AG10803 (cell line): ENCODE data around the gene CAMK2G.
"Not testable (repeated sequence)": the region's sequence is repeated elsewhere in the genome, so short reads cannot be mapped to it uniquely, and the experiment has no call there.

Experiments
- DNase-seq: peaks from one replicate; pipeline ENCODE4 v3.0.0; 2010; ENCODE audit warnings: low read depth
- H3K4me3 ChIP-seq: 2 replicates; pipeline ENCODE4 v1.5.1; 2011; ENCODE audit warnings: mild to moderate bottlenecking, low read length, control low read depth
- CTCF ChIP-seq: conservative IDR thresholded peaks from 2 replicates; pipeline ENCODE4 v1.5.1; 2011; ENCODE audit warnings: mild to moderate bottlenecking, low read length, control low read depth, inconsistent platforms

Gene CAMK2G

DNA sequence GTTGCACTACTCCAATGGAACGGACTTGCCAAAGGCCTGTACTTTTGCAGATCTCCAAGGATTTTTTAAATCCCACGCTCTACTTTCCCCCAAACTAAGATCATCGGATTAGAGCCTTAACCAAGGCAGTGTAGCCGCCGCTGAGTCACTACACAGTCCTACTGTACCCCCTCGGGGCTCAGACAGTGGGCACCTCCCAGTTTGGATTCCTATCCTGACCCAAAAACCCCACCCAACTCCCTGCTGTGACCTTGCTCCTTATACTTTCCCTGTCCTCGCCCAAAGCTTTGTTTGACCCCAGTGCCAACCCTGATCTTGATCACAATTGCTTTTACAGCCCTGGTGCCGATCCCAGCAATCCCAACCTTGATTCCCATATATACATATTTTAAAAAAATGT, 19.1 kb upstream of the CAMK2G start:
- no peak for DNase-seq
- TF ChIP-seq CTCF, result no peak
- no peak overlapping the region for H3K4me3 ChIP-seq

GRCh38 chr10:73892310-73893030, 18.1 kb upstream of the CAMK2G start:
- no peak overlapping the region for H3K4me3 ChIP-seq
- TF ChIP-seq CTCF, result no peak
- DNase-seq, result peak; percentile 85

GRCh38 chr10:73891540-73891939, 17.2 kb upstream of the CAMK2G start:
- no peak for DNase-seq
- H3K4me3 ChIP-seq, result no peak overlapping the region
- no peak for TF ChIP-seq CTCF

- not testable (repeated sequence) for DNase-seq, H3K4me3 ChIP-seq
Observed at GRCh38 chr10:73890830-73891229, 16.5 kb upstream of the CAMK2G start.

- no peak for TF ChIP-seq CTCF
- DNase-seq, result no peak
- no peak overlapping the region for H3K4me3 ChIP-seq
Observed at GRCh38 chr10:73890261-73890660, 15.9 kb upstream of the CAMK2G start.

DNA sequence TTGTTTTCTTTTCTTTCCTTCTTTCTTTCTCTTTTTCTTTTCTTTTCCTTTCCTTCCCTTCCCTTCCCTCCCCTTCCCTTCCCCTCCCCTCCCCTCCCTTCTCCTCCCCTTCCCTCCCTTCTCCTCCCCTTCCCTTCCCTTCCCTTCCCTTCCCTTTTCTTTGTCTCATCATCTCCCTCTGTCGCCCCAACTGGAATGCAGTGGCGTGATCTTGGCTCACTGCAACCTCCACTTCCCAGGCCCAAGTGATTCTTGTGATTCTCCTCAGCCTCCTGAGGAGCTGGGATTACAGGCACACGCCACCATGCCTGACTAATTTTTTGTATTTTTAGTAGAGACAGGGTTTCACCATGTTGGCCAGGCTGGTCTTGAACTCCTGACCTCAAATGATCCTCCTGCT, 15.1 kb upstream of the CAMK2G start:
- not testable (repeated sequence) for H3K4me3 ChIP-seq, DNase-seq

DNA sequence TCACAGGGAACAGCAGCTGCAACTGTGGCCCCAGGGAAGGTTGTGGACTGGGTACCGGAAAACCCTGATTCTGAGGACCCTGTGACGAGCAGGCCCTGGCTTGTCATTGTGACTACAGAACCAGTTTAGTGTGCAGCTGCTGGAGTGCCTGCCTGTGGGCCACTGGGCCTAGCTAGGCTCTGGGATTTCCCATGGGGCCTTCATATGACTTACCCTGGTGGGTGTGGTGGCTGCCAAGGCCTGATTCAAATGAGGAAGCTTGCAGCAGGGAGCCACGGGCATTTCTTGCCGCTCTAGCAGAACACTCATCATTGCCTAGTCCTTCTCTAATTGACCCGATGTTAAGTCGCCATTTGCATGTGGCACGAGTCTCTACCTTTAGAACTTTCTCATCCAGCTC, 14.7 kb upstream of the CAMK2G start:
- no peak for TF ChIP-seq CTCF
- H3K4me3 ChIP-seq, result no peak overlapping the region
- DNase-seq, result peak; percentile 94

- no peak for TF ChIP-seq CTCF
- no peak for DNase-seq
- no peak overlapping the region for H3K4me3 ChIP-seq
Observed at GRCh38 chr10:73888514-73888913, 14.2 kb upstream of the CAMK2G start.
